ENCODE results near the gene PCSK6.

Gene PCSK6

DNA sequence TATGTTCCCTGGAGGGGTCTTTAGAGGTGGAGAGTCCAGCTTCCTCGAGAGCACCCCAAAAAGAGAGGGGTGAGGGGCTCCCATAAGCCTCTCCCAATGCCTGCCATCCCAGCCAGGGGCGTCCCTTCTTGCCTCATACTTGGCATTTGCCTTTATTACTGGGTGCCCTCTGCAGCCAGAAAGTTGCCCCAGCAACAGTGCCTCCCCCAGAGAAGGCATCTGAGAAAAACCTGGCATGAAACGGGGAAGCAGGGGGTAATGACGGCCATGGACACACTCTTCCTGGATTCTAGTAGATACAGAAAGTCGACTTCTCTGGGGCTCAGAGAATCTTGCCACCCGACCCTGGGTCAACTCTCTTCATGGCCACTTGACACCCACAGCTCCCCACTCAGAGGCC is 90.1 kb downstream of the PCSK6 start:
- DNase-seq (ENCODE audit: low read depth in 3 of 3) = no peak

DNA sequence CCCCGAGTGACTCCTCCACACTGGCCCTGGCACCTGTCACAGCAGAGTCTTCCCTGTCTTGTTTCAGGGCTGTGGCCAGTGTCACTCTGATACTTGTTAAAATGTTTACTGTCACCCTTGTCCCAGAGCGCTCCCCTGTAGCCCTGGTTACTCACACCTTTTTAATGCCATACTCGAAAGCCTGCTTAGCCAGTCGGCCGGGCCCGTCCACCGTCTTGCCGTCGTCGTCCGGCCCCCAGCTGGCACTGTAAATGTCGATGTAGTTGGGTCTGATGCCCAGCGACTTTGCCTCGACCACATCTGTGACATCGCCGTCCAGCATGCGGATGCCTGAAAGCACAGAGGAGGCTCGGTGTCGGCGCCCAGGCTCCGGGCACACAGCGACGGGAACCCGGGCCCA is 91.3 kb downstream of the PCSK6 start:
- DNase-seq (ENCODE audit: low read depth in 3 of 3) = no peak

DNA sequence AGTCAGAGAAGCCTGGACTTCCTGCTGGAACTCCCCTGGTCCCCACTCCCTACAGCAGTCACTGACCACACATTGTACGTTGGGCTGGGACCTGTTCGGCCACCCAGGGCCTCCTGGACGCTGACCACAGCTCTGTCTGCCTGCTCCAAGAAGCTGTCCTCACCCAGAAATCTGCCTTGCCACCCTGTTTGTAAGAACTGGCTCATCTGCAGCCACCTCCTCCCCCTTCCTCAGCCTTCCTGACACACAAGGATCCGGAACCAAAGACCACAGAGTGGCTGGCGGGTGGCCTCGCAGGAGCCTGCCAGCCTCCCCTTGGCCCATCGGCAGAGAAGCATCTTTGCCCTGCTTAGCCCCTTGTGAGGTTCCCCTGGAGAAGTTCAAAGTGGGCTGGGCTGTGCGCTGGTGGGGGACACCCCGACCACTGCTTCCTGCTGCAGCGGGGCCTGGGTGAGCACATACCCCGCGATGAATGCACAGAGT is 91.9 kb downstream of the PCSK6 start:
- DNase-seq (ENCODE audit: low read depth in 3 of 3) = no peak

DNA sequence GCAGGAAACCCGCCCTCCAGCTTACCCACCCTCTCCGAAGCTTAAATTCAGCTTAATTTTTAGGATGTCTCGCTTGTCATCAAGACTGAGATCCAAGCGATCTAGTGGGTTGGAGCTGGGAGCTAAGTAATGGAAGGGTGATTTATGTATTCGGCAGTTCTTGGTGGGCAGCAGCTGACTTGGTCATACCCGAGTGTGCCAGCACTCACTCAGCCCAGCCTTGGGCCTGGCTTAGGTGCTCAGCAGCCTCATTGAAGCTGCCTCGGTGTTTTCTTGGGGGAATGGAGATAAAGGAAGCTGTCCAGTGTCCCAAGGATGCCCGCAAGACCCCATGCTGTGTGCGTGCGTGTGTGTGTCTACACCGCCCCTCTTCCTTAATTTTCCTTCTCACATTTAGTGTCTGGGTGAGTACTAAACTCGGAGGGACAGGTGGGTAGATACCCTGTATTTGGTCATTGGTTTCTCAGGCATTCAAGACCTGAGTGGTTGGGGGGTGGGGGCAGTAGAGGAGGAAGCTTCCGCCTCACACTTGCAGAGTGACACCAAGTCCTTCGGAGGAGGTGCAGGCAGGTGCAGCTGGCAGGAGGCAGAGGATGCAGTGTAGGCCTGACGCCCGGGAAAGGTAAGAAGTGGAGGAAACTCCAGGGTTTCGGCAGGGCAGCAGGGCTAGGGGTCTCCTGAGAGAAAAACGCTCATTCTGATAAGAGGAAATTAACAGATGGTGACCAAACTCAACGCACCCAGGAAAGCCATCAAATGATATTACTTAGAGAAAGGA is 92.8 kb downstream of the PCSK6 start:
- DNase-seq (ENCODE audit: low read depth in 3 of 3) = no peak

GRCh38 chr15:101394654-101395053 is 94.9 kb downstream of the PCSK6 start:
- DNase-seq (ENCODE audit: low read depth in 3 of 3) = no peak

GRCh38 chr15:101394056-101394630 is 95.4 kb downstream of the PCSK6 start:
- no peak for DNase-seq (ENCODE audit: low read depth in 3 of 3)

GRCh38 chr15:101393172-101393571 is 96.3 kb downstream of the PCSK6 start:
- no peak for DNase-seq (ENCODE audit: low read depth in 3 of 3)

DNA sequence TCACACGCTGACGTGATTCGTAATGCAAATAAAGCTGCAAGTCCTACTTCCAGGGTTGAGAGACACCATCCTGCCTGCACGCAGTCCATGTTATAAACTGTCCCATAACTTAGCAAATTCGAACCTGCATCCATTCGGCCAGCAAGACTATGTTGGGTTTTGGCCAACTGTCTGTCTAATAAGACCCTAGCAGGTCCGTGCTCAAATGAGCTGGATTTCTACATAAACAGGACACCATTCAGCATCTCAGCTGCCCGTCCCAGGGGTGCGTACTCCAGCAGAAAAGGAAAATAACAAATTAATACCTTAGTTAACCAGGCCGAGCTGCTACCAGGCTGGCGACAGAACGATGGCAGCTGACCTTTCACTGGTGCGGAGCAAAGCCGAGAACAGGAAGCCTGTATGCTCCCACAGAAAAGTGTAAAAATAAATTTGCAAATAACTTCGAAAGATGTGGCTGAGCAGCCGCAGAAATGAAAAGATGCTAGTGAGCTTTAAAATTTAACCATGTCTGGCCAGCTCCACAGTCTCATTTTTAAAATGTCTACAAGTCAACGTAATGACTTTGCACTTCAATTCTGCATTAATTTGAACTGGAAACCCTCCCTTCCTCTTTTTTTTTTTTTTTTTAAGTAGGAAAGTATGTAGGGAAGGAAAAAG is 97.4 kb downstream of the PCSK6 start:
- no peak for DNase-seq (ENCODE audit: low read depth in 3 of 3)

- no peak for DNase-seq (ENCODE audit: low read depth in 3 of 3)
Observed at GRCh38 chr15:101391431-101391830, 98.1 kb downstream of the PCSK6 start.

GRCh38 chr15:101390462-101390861 is 99.0 kb downstream of the PCSK6 start:
- DNase-seq (ENCODE audit: low read depth in 3 of 3) = no peak

DNA sequence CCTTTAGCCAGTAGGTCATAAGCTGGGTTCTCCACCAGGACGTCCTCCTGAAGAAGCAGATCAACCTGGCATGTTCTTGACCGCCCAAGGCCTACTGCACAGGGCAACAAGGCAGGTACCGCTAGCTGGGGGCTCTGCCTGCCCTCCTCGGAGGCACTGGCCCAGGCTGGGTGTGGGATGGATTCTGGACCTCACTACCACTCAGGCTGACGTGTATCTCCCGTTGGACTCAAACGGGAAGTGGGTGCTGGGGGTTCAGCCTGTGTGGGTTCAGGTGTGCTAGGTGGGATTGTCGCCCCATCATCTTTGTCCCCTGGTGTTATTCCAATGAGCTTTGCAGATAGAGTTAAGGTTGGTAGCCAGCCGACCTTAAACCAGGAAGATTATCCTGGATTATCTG is 99.4 kb downstream of the PCSK6 start:
- no peak for DNase-seq (ENCODE audit: low read depth in 3 of 3)

DNA sequence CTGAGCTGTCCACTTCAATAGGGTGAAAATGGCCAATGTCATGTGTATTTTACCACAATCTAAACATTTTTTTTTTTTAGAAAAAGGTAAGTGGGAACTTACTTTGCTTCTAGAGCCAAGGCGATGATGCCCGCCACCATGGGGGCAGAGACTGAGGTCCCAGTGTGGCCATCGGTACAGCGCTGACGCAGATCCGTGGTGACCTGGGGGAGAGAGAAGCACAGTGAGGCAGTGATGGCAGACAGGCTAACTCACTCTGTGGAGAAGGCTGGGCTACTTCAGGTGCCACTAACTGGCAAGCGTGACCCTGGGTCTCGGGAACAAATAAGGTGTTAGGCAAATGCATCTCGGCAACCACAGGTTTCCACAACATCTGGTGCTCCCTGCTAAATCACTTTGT is 100.1 kb downstream of the PCSK6 start:
- DNase-seq (ENCODE audit: low read depth in 3 of 3) = no peak

DNA sequence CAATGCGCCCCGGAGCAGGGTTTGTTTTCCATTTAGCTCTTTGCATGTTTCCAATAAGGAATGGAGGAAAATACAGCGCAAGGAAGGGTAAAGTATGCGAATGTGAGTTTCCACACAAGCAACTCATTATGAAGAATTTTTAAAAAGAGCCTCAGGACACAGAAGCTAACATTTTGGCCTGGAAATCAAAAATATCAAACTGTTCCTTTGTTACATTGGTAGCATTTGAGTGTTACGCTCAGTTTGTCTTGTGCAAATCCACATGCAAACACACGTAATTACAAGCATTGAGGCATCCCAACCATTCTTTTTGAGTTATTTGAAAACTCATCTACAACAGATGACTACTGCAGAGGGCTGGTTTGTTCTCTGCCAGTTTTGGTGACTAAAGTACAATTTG is 101.5 kb downstream of the PCSK6 start:
- DNase-seq (ENCODE audit: low read depth in 3 of 3) = no peak

DNA sequence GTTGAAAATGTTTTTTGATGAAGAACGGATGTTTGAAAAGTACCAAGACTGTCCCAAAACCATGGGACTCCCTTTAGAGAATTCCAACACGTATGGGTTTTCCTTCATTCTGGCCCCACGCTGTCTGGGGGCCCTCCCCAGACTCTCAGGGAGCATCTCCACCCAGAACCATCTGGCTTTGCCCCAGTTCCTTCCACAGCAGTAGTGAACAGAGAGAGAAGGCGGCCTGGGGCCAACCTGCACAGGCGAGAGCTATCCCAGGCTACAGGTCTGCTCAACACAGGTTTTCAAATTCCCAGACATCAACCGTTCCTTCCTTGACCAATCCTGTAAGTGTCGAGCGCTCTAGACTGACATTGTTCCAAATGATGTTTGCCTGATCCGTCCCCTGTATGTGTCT is 101.9 kb downstream of the PCSK6 start:
- no peak for DNase-seq (ENCODE audit: low read depth in 3 of 3)

DNA sequence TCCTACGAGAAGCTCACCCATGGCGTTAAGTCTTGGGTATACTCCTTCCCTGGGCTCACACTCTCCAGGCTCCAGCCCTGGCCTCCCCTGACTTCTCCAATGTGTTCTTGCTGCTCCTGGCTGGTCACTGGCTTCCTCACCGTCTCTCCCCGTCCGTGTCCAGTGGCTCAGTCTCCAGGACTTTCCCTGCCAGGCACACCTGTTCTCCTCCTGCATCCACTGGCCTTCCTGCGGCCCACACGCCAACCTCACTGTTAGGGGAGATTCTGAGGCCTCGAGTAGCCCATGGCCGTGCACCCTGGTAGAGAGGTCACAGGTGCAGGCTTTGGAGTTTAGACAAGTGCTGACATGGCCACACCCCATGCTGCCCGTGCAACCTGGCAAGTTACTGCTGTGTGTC is 102.5 kb downstream of the PCSK6 start:
- no peak for DNase-seq (ENCODE audit: low read depth in 3 of 3)

GRCh38 chr15:101386006-101386405 is 103.5 kb downstream of the PCSK6 start:
- DNase-seq (ENCODE audit: low read depth in 3 of 3) = no peak

GRCh38 chr15:101384276-101384675 is 105.2 kb downstream of the PCSK6 start:
- no peak for DNase-seq (ENCODE audit: low read depth in 3 of 3)

- DNase-seq (ENCODE audit: low read depth in 3 of 3) = no peak
Observed at GRCh38 chr15:101382544-101382943, 107.0 kb downstream of the PCSK6 start.

DNA sequence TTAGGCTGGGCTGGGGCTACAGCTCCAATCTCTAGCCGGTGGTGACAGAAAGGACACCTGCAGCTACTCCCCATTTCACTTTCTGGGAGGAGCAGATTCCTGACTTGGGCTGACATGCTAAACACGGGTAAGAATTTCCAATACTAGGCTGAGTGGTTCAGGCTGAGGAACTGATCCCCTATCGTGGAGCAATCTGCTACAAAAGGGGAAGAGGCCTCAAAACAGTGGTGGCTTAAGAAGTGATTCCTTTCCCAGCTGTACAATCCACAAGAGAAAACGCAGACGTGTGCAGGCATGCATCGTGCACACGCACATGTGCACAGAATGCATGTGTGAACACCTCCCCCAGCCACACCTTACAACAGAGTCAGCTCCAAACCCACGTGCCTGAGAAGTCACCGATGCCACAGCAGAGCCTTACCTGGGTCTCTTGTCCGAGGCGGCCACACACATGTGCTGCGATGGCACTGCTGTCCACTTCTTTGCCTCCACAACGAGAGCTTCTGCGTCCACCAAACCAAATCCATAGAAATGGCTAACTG is 107.8 kb downstream of the PCSK6 start:
- DNase-seq (ENCODE audit: low read depth in 3 of 3) = no peak

DNA sequence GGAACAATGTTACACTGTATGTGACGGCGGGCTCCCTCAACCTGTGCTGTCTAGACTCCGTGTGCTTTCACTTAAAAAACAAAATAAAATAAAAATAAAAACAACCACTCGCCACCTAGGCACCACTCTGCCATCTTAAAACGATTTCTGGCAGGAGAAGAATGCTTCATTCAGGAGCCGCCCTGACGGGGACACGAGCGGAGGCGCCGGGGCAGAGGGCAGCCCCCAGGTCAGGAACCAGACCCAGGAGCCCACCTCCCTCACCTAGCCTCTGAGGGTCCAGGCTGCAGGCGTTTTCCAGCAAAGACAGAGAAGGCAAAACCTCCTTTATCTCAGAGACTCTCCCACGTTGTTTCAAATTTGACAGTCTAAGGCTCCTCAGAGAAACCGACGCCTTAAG is 109.4 kb downstream of the PCSK6 start:
- no peak for DNase-seq (ENCODE audit: low read depth in 3 of 3)

GRCh38 chr15:101379647-101380046 is 109.9 kb downstream of the PCSK6 start:
- no peak for DNase-seq (ENCODE audit: low read depth in 3 of 3)

- no peak for DNase-seq (ENCODE audit: low read depth in 3 of 3)
Observed at GRCh38 chr15:101378879-101379278, 110.6 kb downstream of the PCSK6 start.
